Neural crest cell (in vitro differentiated cells): Measurements from ENCODE around the gene SBF2. TPM values are rescaled to one million over a fixed set of nuclear protein-coding genes. Genes with fewer than 3 reads are reported as not detected.

Source experiments
- DNase-seq: peaks from one replicate; pipeline ENCODE4 v3.0.0; 2021; ENCODE audit warnings: low read depth, mixed read lengths, low spot score
- H3K27ac Mint-ChIP-seq: one replicate; pipeline ENCODE4 v1.8.0; 2021; ENCODE audit warnings: mild to moderate bottlenecking, mixed read lengths; ENCODE audit not compliant: unreplicated experiment
- H3K27me3 Mint-ChIP-seq: 2 replicates; pipeline ENCODE4 v1.8.0; 2021; ENCODE audit warnings: low read depth, mild to moderate bottlenecking, mixed read lengths
- H3K36me3 Mint-ChIP-seq: 2 replicates; pipeline ENCODE4 v1.8.0; 2021; ENCODE audit warnings: low read depth, mild to moderate bottlenecking, mixed read lengths
- H3K4me1 Mint-ChIP-seq: 2 replicates; pipeline ENCODE4 v1.8.0; 2021; ENCODE audit warnings: mixed read lengths
- H3K4me3 Mint-ChIP-seq: one replicate; pipeline ENCODE4 v1.8.0; 2021; ENCODE audit warnings: mild to moderate bottlenecking, mixed read lengths
- H3K9me3 Mint-ChIP-seq: 2 replicates; pipeline ENCODE4 v1.8.0; 2021; ENCODE audit warnings: mixed read lengths
- total RNA-seq: library from RNA; stranded (reverse); gene quantifications from 2 replicates; pipeline ENCODE4 v1.2.1, GENCODE V29; 2021
- TF ChIP-seq, protein P1 (sequence below): fragments of 200-600 bp; sonication (generic); conservative IDR thresholded peaks from 2 replicates; pipeline ENCODE4 v1.5.0; 2021; ENCODE audit warnings: antibody characterized with exemption, mild to moderate bottlenecking

The SBF2 gene
- total RNA-seq, 1 donor from 2014 or later: 30.2 TPM

DNA sequence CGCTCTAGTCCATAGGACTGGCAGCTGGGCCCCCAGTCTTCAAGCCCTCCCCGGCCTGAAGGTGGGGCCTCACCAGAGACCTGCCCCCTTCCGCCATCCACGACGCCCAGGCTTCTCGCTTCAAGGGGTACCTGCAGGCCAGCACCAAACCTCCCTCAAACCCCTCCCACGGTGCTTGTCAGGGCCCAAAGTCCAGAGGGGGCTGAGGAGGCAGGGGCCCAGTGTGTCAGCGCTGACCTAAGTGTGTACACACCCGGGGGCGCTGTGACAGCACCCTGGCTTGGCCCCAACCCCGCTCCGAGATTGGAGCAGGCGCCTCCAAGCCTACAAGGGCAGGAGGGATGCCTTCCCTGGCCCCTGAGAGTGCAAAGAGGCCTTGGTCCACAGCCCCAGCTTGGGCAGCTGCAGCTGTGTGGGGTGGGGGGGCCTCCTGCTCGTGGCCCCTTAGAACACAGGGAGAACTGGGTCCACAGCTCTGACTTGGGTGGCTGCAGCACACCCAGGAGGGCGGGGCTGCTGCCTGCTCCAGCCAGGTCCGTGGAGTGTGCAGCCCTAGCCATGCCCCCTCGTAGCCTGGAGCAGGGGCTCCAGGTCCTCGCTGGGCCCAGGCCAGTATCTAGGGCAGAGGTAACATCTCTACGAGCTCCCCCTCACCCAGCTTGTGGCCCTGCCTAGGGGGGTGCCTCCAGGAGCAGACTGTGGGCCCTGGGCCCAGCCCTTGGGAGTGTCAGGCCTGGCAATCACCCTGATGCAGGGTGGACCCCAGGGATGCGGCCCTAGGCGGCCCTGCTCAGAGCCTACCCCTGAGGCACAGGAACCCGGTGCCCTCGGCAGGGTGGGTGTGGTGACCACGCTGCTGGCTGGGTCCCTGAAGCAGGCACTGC lies 4.9 kb downstream of the SBF2 start:
- Mint-ChIP-seq H3K36me3 (no peaks in the 10 kb centered on the region), H3K27me3 (no peaks in the 10 kb centered on the region), H3K27ac (no peak overlapping the region), H3K4me3 (no peak overlapping the region), H3K9me3 (no peaks in the 10 kb centered on the region), H3K4me1 (peaks cover 22% of the 10 kb centered on the region)
- no peak for DNase-seq
- TF ChIP-seq, protein P1, sequence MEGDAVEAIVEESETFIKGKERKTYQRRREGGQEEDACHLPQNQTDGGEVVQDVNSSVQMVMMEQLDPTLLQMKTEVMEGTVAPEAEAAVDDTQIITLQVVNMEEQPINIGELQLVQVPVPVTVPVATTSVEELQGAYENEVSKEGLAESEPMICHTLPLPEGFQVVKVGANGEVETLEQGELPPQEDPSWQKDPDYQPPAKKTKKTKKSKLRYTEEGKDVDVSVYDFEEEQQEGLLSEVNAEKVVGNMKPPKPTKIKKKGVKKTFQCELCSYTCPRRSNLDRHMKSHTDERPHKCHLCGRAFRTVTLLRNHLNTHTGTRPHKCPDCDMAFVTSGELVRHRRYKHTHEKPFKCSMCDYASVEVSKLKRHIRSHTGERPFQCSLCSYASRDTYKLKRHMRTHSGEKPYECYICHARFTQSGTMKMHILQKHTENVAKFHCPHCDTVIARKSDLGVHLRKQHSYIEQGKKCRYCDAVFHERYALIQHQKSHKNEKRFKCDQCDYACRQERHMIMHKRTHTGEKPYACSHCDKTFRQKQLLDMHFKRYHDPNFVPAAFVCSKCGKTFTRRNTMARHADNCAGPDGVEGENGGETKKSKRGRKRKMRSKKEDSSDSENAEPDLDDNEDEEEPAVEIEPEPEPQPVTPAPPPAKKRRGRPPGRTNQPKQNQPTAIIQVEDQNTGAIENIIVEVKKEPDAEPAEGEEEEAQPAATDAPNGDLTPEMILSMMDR: no peak

DNA sequence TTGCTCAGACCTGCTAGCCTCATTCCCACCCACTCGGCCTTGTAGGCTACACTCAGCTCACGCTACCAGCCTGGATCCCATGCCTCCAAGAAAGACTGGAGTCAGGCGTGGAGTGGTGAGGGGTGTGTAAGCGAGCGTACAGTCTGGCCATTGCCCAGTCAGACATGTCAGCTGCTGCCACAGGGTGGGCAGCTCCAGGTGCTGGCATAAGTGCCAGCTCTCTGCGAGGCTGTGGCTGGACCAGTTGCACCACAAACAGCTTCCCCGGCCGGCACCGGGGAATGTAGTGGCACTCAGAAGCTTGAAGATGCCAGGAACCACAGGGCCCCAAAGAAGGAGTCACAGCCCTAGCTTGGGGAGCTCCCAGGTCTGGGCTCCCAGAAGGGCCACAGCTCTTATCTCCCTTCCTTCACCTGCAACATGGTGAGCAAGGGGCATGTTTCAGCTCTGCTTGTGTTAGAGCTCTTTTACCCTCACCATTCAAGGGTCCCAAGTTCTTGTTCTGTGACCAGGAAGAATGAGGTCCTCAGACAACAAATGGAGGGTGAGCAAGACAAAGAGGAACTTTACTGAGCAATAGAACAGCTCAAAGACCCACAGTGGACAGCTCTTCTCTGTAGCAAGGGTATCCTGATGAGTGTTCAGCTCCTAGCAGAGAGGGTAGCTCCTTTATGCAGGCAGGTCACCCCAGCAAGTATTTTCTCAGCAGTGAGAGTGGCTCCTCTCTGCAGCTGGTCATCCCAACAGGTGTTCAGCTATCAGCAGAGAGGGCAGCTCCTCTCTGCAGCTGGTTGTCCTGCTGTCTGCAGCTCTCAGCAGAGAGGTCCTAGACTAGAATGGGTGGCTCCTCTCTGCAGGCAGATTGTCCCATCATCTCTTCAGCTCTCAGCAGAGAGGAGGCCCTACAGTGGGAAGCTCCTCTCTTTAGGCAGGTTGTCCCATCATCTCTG lies 6.0 kb downstream of the SBF2 start:
- no peak overlapping the region for H3K27ac Mint-ChIP-seq
- TF ChIP-seq, protein P1: no peak
- H3K4me3 Mint-ChIP-seq: peak overlapping the region; percentile 19
- H3K9me3 Mint-ChIP-seq: no peaks in the 10 kb centered on the region
- no peak for DNase-seq
- H3K4me1 Mint-ChIP-seq: peaks cover 19% of the 10 kb centered on the region
- H3K36me3 Mint-ChIP-seq: no peaks in the 10 kb centered on the region
- no peaks in the 10 kb centered on the region for H3K27me3 Mint-ChIP-seq

DNA sequence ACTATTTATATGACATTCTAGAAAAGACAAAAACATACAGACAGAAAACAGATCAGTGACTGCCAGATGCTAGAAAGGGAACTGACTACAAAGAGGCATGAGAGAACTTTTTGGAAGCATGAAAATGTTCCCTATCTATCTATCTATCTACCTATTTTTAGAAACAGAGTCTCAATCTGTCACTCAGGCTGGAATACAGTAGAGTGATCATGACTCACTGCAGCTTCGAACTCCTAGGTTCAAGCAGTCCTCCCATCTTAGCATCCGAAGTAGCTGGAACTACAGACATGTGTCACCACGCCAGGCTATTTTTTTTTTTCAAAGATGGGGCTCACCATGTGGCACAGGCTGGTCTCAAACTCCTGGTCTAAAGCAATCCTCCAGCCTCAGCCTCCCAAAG lies 6.9 kb downstream of the SBF2 start:
- no peaks in the 10 kb centered on the region for H3K27me3 Mint-ChIP-seq

DNA sequence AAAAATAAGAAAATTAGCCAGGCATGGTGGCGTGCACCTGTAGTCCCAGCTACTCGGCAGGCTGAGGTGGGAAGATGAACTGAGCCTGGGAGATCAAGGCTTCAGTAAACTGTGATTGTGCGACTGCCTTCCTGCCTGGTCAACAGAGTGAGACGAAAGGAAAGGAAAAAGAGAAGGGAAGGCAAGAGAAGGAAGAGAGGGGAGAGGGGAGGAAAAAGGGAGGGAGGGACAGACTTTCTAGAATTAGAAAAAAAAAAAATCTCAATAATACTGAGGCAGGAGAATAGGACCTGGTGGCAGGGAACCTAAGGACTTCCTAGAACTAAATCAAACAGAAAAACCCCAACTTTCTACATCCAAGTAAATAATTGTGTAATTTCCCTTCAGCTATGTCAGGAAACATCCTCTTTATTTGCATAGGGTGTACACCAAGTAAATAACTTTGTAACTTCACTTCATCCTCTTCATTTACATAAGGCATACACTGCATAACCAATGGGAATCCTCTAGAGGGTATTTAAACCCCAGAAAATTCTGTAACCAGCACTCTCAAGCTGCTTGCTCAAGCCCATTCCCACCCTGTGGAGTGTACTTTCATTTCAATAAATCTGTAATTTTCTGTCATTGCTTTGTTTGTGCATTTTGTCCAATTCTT lies 8.7 kb downstream of the SBF2 start:
- Mint-ChIP-seq H3K36me3 (no peaks in the 10 kb centered on the region), H3K9me3 (no peaks in the 10 kb centered on the region), H3K27me3 (no peaks in the 10 kb centered on the region), H3K4me1 (peaks cover 4% of the 10 kb centered on the region), H3K4me3 (no peak overlapping the region), H3K27ac (no peak overlapping the region)
- TF ChIP-seq, protein P1: no peak
- no peak for DNase-seq

More for the DNA sequence above, 6.9 kb downstream of the SBF2 start:
- Mint-ChIP-seq H3K9me3 (no peaks in the 10 kb centered on the region), H3K4me1 (peaks cover 11% of the 10 kb centered on the region), H3K36me3 (no peaks in the 10 kb centered on the region), H3K4me3 (no peak overlapping the region), H3K27ac (no peak overlapping the region)
- TF ChIP-seq, protein P1: no peak
- no peak for DNase-seq

DNA sequence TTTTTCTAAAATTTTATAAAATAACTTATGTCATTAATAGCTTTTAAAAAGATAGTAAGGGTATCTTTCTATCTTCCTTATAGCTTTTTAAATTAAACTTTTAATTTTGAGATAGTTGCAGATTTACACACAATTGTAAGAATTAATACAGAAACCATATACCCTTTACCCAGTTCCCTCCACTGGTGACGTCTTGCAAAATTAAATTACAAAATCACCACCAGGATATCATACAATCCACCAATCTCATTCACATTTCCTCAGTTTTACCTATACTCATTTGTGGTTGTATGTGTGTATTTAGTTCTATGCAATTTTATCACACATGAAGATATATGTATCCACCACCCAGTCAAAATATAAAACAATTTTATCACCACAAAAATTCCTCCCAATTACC lies 10.0 kb downstream of the SBF2 start:
- H3K27ac Mint-ChIP-seq: no peak overlapping the region

More for the DNA sequence above, 10.0 kb downstream of the SBF2 start:
- H3K27me3 Mint-ChIP-seq: no peaks in the 10 kb centered on the region
- H3K4me1 Mint-ChIP-seq: no peaks in the 10 kb centered on the region
- H3K9me3 Mint-ChIP-seq: no peaks in the 10 kb centered on the region
- no peak overlapping the region for H3K4me3 Mint-ChIP-seq
- TF ChIP-seq, protein P1: no peak
- no peak for DNase-seq
- no peaks in the 10 kb centered on the region for H3K36me3 Mint-ChIP-seq
